Suprapubic skin (tissue), 4 donors: ENCODE data around the gene STAU1. TPM values are rescaled to one million over a fixed set of nuclear protein-coding genes. Genes with fewer than 3 reads are reported as not detected.

Experiments
- DNase-seq, 2 donors: peaks; one replicate each; pipeline ENCODE4 v3.0.0-alpha.2; 2019; ENCODE audit warnings: low spot score in 2 of 2
- H3K27ac ChIP-seq: fragments of 200-600 bp; sonication (generic); one replicate; pipeline ENCODE4 v1.5.1; 2019
- H3K27me3 ChIP-seq: fragments of 200-600 bp; sonication (generic); one replicate; pipeline ENCODE4 v1.5.1; 2019
- H3K36me3 ChIP-seq: fragments of 200-600 bp; sonication (generic); one replicate; pipeline ENCODE4 v1.5.1; 2019
- H3K4me1 ChIP-seq: fragments of 200-600 bp; sonication (generic); one replicate; pipeline ENCODE4 v1.5.1; 2019
- H3K4me3 ChIP-seq: fragments of 200-600 bp; sonication (generic); one replicate; pipeline ENCODE4 v1.5.1; 2019; ENCODE audit warnings: mild to moderate bottlenecking
- H3K9me3 ChIP-seq: fragments of 200-600 bp; sonication (generic); one replicate; pipeline ENCODE4 v1.5.1; 2019
- CTCF ChIP-seq, 2 donors: fragments of 200-600 bp in 1 of 2; fragments of 450-650 bp in 1 of 2; sonication (generic) in 1 of 2; IDR thresholded peaks; one replicate each; pipeline ENCODE4 v1.5.1; 2016 to 2019; ENCODE audit warnings: antibody characterized with exemption in 2 of 2, mild to moderate bottlenecking in 1 of 2, moderate library complexity in 1 of 2
- EP300 ChIP-seq: sonication (generic); formaldehyde crosslinking; IDR thresholded peaks from one replicate; pipeline ENCODE4 v1.6.1; 2017; ENCODE audit warnings: antibody characterized with exemption
- POLR2A ChIP-seq, 2 donors: fragments of 450-650 bp; IDR thresholded peaks; one replicate each; pipeline ENCODE4 v1.6.1; 2017; ENCODE audit warnings: antibody characterized with exemption in 2 of 2, mild to moderate bottlenecking in 2 of 2, moderate library complexity in 2 of 2
- POLR2AphosphoS5 ChIP-seq, 3 donors: sonication (generic); formaldehyde crosslinking; IDR thresholded peaks; one replicate each; pipeline ENCODE4 v1.6.1; 2017; ENCODE audit warnings: antibody characterized with exemption in 3 of 3
- WGBS: methylation state at CpG from one replicate; pipeline ENCODE4 v1.1.5; 2018; 5-methylcytosine and 5-hydroxymethylcytosine counted together
- total RNA-seq, 4 donors: library from RNA; depleted of rRNA; stranded (reverse); fragments of >200 nt; gene quantifications; one replicate each; pipeline ENCODE4 v1.1.0, GENCODE V29; 2016

The STAU1 gene
- total RNA-seq, 4 donors from 2014 or later: 53.0 to 79.1 (median 69.9) TPM

DNA sequence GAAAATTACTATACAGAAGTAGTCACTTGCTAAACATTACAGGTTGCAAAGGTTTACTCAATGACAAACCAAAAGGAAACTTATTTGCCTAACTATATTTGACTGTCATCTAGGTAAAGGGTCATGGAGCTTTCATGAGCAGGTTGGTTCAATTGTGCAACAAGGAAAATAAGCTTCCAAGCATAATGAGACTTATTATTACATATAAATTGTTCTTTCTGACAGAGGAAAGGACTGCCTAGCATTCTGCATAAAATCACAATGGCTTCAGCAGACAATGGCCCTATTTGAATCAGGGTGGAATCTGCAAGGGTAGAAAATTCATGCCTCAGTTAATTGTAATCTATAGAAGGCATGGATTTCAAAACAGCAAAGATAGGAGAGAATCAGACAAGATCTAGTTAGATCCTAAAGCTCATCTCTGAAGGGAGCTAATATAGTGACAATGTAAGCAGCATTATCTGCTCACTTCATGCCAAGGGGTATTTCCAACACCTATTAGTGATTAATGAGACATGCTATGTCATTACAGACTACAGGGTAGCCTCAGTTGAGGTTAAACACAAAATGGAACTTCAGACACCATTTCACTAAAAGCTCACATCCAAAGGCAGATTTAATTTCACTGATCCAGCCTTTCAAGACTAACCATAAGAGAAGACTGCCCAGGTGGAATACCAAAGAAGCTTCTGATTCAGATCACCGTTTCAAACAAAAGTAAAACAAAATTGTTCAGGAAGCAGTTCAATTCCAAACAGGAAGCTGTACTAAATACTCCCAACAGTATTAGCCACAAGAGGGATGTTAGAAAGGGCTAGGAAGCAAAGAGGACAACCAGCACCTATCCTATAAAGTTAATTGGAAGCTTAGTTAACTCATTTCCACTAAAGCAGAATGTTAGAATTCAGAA lies 8.5 kb downstream of the STAU1 start:
- Histone ChIP-seq H3K27me3 (no peaks in the 10 kb centered on the region), H3K9me3 (no peaks in the 10 kb centered on the region), H3K4me3 (no peak overlapping the region), H3K27ac (peak overlapping the region; percentile 29), H3K4me1 (peaks cover 29% of the 10 kb centered on the region), H3K36me3 (peaks cover 8% of the 10 kb centered on the region)
- no peak for DNase-seq
- WGBS: 16% methylated on average over 1 of the region's 1 CpG
- TF ChIP-seq POLR2AphosphoS5 (IDR thresholded peaks at IDR 0.05) (no peak), CTCF (IDR thresholded peaks at IDR 0.05) (no peak), POLR2A (IDR thresholded peaks at IDR 0.05) (no peak), EP300 (no peak)

- TF ChIP-seq EP300 (no peak), POLR2AphosphoS5 (IDR thresholded peaks at IDR 0.05) (no peak)
- H3K9me3 ChIP-seq: no peaks in the 10 kb centered on the region
- H3K4me3 ChIP-seq: no peak overlapping the region
- WGBS: 94% methylated on average over 5 of the region's 6 CpGs
- H3K4me1 ChIP-seq: peaks cover 7% of the 10 kb centered on the region
- no peak for DNase-seq
- H3K27me3 ChIP-seq: no peaks in the 10 kb centered on the region
- H3K27ac ChIP-seq: no peak overlapping the region
- H3K36me3 ChIP-seq: peaks cover 12% of the 10 kb centered on the region
Observed at GRCh38 chr20:49174183-49174582, 14.0 kb downstream of the STAU1 start.

- no peak overlapping the region for H3K4me3 ChIP-seq
- H3K9me3 ChIP-seq: no peaks in the 10 kb centered on the region
- no peaks in the 10 kb centered on the region for H3K27me3 ChIP-seq
- peaks cover 18% of the 10 kb centered on the region for H3K4me1 ChIP-seq
- H3K27ac ChIP-seq: no peak overlapping the region
- DNase-seq: no peak
- WGBS: 15% methylated on average over 1 of the region's 1 CpG
- TF ChIP-seq POLR2AphosphoS5 (IDR thresholded peaks at IDR 0.05): no peak
- no peak for TF ChIP-seq POLR2A (IDR thresholded peaks at IDR 0.05)
- no peak for TF ChIP-seq EP300
- TF ChIP-seq CTCF (IDR thresholded peaks at IDR 0.05): no peak
- H3K36me3 ChIP-seq: peaks cover 4% of the 10 kb centered on the region
Observed at GRCh38 chr20:49172413-49172812, 15.7 kb downstream of the STAU1 start.

GRCh38 chr20:49171909-49172308 lies 16.2 kb downstream of the STAU1 start:
- Histone ChIP-seq H3K9me3 (no peaks in the 10 kb centered on the region), H3K27ac (no peak overlapping the region), H3K4me3 (no peak overlapping the region), H3K36me3 (peaks cover 4% of the 10 kb centered on the region), H3K4me1 (peaks cover 23% of the 10 kb centered on the region), H3K27me3 (no peaks in the 10 kb centered on the region)
- no peak for TF ChIP-seq CTCF (IDR thresholded peaks at IDR 0.05)
- TF ChIP-seq EP300: no peak
- TF ChIP-seq POLR2A (IDR thresholded peaks at IDR 0.05): no peak
- no peak for TF ChIP-seq POLR2AphosphoS5 (IDR thresholded peaks at IDR 0.05)
- DNase-seq: no peak

- peaks cover 8% of the 10 kb centered on the region for H3K36me3 ChIP-seq
- H3K4me1 ChIP-seq: peaks cover 25% of the 10 kb centered on the region
- no peak overlapping the region for H3K27ac ChIP-seq
- no peak overlapping the region for H3K4me3 ChIP-seq
- no peaks in the 10 kb centered on the region for H3K9me3 ChIP-seq
- WGBS: 96% methylated on average over 2 of the region's 2 CpGs
- TF ChIP-seq POLR2AphosphoS5 (IDR thresholded peaks at IDR 0.05) (no peak), EP300 (no peak), CTCF (IDR thresholded peaks at IDR 0.05) (no peak), POLR2A (IDR thresholded peaks at IDR 0.05) (no peak)
- no peaks in the 10 kb centered on the region for H3K27me3 ChIP-seq
- no peak for DNase-seq
Observed at GRCh38 chr20:49170714-49171113, 17.4 kb downstream of the STAU1 start.
